HUES48 (cell line): ENCODE measurements around the gene MOXD1.
"Not testable (repeated sequence)": the region's sequence is repeated elsewhere in the genome, so short reads cannot be mapped to it uniquely, and the experiment has no call there.

ENCODE experiments used
- H3K27ac ChIP-seq: one replicate; pipeline ENCODE4 v1.7.0; 2013; ENCODE audit warnings: low read depth, low read length, inconsistent platforms
- H3K27me3 ChIP-seq: 2 replicates; pipeline ENCODE4 v1.6.1; 2013; ENCODE audit warnings: mild to moderate bottlenecking, low read length; ENCODE audit not compliant: control insufficient read depth, insufficient read depth
- H3K36me3 ChIP-seq: 2 replicates; pipeline ENCODE4 v1.6.1; 2013; ENCODE audit warnings: low read length; ENCODE audit not compliant: control insufficient read depth, insufficient read depth
- H3K4me1 ChIP-seq: 2 replicates; pipeline ENCODE4 v1.6.1; 2013; ENCODE audit warnings: mild to moderate bottlenecking, low read length; ENCODE audit not compliant: control insufficient read depth, insufficient read depth
- H3K4me3 ChIP-seq: 2 replicates; pipeline ENCODE4 v1.5.1; 2013; ENCODE audit warnings: mild to moderate bottlenecking, low read depth, low read length
- H3K9ac ChIP-seq: 2 replicates; pipeline ENCODE4 v1.6.1; 2013; ENCODE audit warnings: mild to moderate bottlenecking, low read depth, low read length, moderate library complexity
- H3K9me3 ChIP-seq: 2 replicates; pipeline ENCODE4 v1.6.1; 2013; ENCODE audit warnings: low read length; ENCODE audit not compliant: control insufficient read depth, insufficient read depth

Gene MOXD1

GRCh38 chr6:132279592-132280139 lies 121.6 kb downstream of the MOXD1 start:
- H3K36me3 ChIP-seq: no peaks in the 10 kb centered on the region
- no peak overlapping the region for H3K9ac ChIP-seq
- H3K4me3 ChIP-seq: peak overlapping the region; percentile 67
- no peaks in the 10 kb centered on the region for H3K27me3 ChIP-seq
- no peaks in the 10 kb centered on the region for H3K9me3 ChIP-seq
- no peak overlapping the region for H3K27ac ChIP-seq
- H3K4me1 ChIP-seq: no peaks in the 10 kb centered on the region

GRCh38 chr6:132275066-132275970 lies 126.0 kb downstream of the MOXD1 start:
- Histone ChIP-seq H3K4me1 (no peaks in the 10 kb centered on the region), H3K36me3 (no peaks in the 10 kb centered on the region), H3K4me3 (no peak overlapping the region), H3K27me3 (no peaks in the 10 kb centered on the region), H3K27ac (no peak overlapping the region), H3K9ac (no peak overlapping the region), H3K9me3 (no peaks in the 10 kb centered on the region)

GRCh38 chr6:132272776-132273175 lies 128.5 kb downstream of the MOXD1 start:
- Histone ChIP-seq H3K27me3 (no peaks in the 10 kb centered on the region), H3K4me1 (no peaks in the 10 kb centered on the region), H3K4me3 (no peak overlapping the region), H3K36me3 (no peaks in the 10 kb centered on the region), H3K27ac (no peak overlapping the region), H3K9me3 (no peaks in the 10 kb centered on the region), H3K9ac (no peak overlapping the region)

- Histone ChIP-seq H3K9ac (no peak overlapping the region), H3K27me3 (no peaks in the 10 kb centered on the region), H3K4me3 (no peak overlapping the region), H3K27ac (no peak overlapping the region), H3K9me3 (no peaks in the 10 kb centered on the region), H3K36me3 (no peaks in the 10 kb centered on the region), H3K4me1 (no peaks in the 10 kb centered on the region)
Observed at GRCh38 chr6:132270726-132271402, 130.4 kb downstream of the MOXD1 start.

- H3K36me3 ChIP-seq, H3K27ac ChIP-seq, H3K4me3 ChIP-seq, H3K27me3 ChIP-seq, H3K4me1 ChIP-seq, H3K9ac ChIP-seq, H3K9me3 ChIP-seq: not testable (repeated sequence)
Observed at GRCh38 chr6:132268666-132269065, 132.6 kb downstream of the MOXD1 start.

GRCh38 chr6:132268209-132268608 lies 133.1 kb downstream of the MOXD1 start:
- no peaks in the 10 kb centered on the region for H3K27me3 ChIP-seq
- no peaks in the 10 kb centered on the region for H3K4me1 ChIP-seq
- H3K9ac ChIP-seq: no peak overlapping the region
- H3K27ac ChIP-seq: no peak overlapping the region
- no peaks in the 10 kb centered on the region for H3K9me3 ChIP-seq
- H3K4me3 ChIP-seq: no peak overlapping the region
- no peaks in the 10 kb centered on the region for H3K36me3 ChIP-seq

- no peak overlapping the region for H3K27ac ChIP-seq
- no peaks in the 10 kb centered on the region for H3K27me3 ChIP-seq
- H3K4me1 ChIP-seq: no peaks in the 10 kb centered on the region
- no peak overlapping the region for H3K4me3 ChIP-seq
- no peaks in the 10 kb centered on the region for H3K9me3 ChIP-seq
- H3K9ac ChIP-seq: no peak overlapping the region
- H3K36me3 ChIP-seq: no peaks in the 10 kb centered on the region
Observed at GRCh38 chr6:132265451-132266097, 135.7 kb downstream of the MOXD1 start.

GRCh38 chr6:132264021-132264500 lies 137.2 kb downstream of the MOXD1 start:
- Histone ChIP-seq H3K4me1 (no peaks in the 10 kb centered on the region; the same call in 1 of the 2 replicates), H3K27ac (no peak overlapping the region), H3K9ac (no peak overlapping the region), H3K9me3 (no peaks in the 10 kb centered on the region), H3K4me3 (no peak overlapping the region), H3K27me3 (no peaks in the 10 kb centered on the region), H3K36me3 (no peaks in the 10 kb centered on the region)

GRCh38 chr6:132261354-132261753 lies 139.9 kb downstream of the MOXD1 start:
- Histone ChIP-seq H3K4me1 (peaks cover 16% of the 10 kb centered on the region; the same call in 1 of the 2 replicates), H3K36me3 (no peaks in the 10 kb centered on the region), H3K9ac (no peak overlapping the region), H3K27me3 (no peaks in the 10 kb centered on the region), H3K4me3 (no peak overlapping the region), H3K9me3 (no peaks in the 10 kb centered on the region), H3K27ac (no peak overlapping the region)

- peaks cover 16% of the 10 kb centered on the region; the same call in 1 of the 2 replicates for H3K4me1 ChIP-seq
- H3K27me3 ChIP-seq: no peaks in the 10 kb centered on the region
- no peak overlapping the region for H3K4me3 ChIP-seq
- no peaks in the 10 kb centered on the region for H3K36me3 ChIP-seq
- H3K27ac ChIP-seq: no peak overlapping the region
- H3K9ac ChIP-seq: no peak overlapping the region
- no peaks in the 10 kb centered on the region for H3K9me3 ChIP-seq
Observed at GRCh38 chr6:132259070-132259469, 142.2 kb downstream of the MOXD1 start.
